GM19468 (cell line): ENCODE measurements around the gene CTXND2.
A peak's percentile ranks its signal among the peaks of the same experiment; 100 is the strongest.
"Not testable (repeated sequence)": the region's sequence is repeated elsewhere in the genome, so short reads cannot be mapped to it uniquely, and the experiment has no call there.

Experiments used
- ATAC-seq: cut with Tn5 transposase; IDR thresholded peaks from one replicate; pipeline ENCODE4 v1.9.1; 2021; ENCODE audit warnings: mild to moderate bottlenecking, moderate library complexity, moderate number of reproducible peaks; ENCODE audit not compliant: unreplicated experiment; ENCODE audit errors: extremely low read depth

The CTXND2 gene

DNA sequence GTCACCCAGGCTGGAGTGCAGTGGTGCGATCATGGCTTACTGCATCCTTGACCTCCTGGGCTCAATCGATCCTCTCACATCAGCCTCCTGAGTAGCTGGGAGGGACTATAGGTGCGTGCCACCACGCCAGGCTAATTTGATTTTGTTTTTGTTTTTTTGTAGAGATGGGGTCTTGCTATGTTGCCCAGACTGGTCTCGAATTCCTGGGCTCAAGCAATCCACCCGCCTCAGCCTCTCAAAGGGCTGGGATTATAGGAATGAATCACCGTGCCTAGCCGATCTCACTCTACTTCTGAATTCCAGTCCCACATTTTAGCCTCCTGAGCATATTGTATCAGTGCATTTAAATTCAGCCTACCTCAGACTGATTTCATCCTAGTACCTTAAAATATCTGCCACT lies 1.8 kb downstream of the CTXND2 start:
- ATAC-seq: no peak

DNA sequence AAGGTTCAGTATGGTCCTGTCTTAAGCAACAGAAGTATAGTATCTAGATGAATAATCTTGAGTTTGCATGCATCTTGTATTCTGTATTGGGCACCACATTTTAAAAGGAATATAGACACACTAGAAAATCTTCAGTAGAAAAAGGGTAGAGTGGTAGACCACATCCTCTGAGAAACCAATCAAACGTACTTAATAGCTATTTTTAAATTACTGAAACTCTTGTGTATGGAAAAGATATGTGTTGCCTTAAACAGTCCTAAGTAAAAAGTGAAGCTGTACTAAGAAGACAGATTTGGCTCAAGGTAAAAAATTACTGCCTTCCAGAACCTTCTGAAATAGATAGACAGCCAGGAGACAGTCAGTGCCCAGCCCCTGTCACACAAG lies 3.1 kb downstream of the CTXND2 start:
- ATAC-seq: peak; percentile 52

DNA sequence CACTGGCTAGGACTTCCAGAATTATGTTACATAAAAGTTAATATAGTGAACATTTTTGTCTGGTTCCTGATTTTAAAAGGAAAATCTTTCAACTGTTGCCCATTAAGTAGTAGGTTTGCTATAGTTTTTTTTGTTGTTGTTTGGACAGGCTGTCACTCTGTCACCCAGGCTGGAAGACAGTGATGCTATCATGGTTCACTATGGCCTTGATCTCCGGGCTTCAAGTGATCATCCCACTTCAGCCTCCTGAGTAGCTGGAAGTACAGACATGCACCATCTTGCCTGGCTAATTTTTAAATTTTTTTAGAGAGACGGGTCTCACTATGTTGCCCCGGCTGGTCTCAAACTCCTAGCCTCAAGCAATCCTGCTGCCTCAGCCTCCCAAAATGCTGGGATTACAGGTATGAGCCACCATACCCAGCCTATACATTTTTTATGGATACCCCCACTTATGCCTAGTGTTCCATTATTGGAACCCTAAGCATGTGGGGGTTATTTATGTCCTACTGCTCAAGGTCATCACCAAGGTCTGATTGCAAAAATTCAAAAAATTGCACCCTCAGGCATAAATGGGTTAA lies 6.5 kb downstream of the CTXND2 start:
- no peak for ATAC-seq

DNA sequence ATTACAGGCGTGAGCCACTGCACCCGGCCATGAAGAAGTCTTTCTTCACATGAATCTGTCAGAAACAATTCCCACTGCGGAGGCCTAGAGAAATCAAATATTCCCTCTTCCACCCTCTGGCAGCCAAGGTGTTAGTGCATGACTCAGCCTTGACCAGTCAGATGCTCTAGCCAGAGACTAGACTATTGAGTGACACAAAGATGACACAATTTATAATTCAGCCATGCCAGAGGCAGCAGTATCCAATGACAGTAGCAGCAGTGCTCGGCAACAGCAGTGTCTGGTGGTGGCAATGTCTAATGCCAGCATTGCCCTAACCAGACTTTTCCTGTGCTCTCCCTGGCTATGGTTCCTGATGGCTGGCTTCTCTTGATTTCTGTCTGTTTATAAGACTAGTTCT lies 8.7 kb downstream of the CTXND2 start:
- ATAC-seq: no peak

DNA sequence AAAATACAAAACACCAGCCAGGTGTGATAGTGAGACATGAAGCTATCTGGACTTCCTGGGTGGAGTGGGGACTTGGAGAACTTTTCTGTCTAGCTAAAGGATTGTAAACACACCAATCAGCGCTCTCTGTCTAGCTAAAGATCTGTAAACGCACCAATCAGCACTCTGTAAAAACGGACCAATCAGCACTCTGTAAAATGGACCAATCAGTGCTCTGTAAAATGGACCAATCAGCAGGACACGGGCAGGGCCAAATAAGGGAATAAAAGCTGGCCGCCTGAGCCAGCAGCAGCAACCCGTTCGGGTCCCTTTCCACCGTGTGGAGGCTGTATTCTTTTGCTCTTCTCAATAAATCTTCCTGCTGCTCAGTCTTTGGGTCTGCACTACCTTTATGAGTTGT lies 12.9 kb downstream of the CTXND2 start:
- not testable (repeated sequence) for ATAC-seq

DNA sequence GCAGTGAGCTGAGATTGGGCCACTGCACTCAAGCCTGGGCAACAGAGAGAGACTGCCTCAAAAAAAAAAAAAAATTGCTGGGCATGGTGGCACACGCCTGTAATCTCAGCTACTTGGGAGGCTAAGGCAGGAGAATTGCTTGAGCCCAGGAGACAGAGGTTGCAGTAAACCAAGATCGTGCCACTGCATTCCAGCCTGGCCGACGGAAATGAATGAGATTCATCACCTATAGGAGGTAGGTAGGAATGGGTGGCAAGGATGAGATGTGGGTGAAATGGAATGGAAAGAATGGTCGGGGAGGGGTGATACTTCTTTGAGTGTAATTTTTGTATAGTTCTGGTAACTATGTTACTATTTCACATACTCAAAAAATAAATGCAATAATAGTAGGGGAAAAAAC lies 15.4 kb downstream of the CTXND2 start:
- no peak for ATAC-seq

DNA sequence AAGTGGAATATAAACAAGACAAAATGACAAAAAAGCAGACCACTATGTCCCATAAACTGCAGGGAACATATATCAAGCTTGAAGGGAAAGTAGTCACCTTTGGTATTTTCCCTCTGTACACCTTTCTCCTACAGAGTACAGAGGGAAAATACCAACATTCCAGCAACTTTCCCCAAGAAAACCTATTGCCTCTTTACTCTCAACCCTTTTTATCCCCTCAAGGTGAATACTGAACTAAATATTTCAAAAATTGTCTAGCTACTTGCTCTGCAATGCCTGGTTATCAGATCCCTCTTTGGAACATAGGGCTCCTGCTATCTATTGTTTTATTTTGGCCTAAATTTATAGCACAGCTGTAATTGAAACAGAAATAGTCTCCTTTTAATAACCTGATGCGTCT lies 15.8 kb downstream of the CTXND2 start:
- ATAC-seq: no peak

DNA sequence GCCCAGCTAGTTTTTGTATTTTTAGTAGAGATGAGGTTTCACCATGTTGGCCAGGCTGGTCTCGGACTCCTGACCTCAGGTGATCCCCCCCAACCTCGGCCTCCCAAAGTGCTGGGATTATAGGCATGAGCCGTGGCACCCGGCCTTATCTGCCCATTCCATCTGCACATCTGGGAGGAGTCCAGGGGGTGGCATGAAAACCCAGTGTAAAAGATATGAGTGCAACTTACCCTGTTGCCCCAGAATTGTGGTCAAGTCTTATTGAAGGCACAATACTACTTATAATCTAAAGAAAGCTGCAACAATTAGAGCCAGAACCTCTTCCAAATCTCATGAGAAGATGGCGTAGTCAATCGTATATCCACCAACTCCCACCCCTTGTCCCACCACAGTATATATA lies 18.4 kb downstream of the CTXND2 start:
- ATAC-seq: no peak

DNA sequence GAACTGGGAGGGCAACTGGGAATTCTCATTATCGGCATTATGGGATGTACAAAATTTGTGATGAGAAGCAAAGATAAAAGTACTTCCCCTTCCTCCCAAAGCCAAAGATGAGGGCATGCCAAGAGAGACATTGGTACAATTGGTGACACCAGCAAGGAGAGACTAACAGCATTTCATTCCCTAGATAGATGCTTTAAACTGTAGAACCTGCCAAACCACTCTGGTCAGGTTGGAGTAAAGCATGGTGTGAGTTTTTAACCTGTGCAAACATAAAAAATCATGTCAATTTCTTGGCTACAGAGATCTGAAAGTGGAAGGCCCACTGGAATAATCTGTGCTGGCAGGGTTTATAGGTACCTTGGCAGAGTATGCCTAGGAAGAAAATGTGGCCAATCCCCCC lies 19.4 kb downstream of the CTXND2 start:
- no peak for ATAC-seq

DNA sequence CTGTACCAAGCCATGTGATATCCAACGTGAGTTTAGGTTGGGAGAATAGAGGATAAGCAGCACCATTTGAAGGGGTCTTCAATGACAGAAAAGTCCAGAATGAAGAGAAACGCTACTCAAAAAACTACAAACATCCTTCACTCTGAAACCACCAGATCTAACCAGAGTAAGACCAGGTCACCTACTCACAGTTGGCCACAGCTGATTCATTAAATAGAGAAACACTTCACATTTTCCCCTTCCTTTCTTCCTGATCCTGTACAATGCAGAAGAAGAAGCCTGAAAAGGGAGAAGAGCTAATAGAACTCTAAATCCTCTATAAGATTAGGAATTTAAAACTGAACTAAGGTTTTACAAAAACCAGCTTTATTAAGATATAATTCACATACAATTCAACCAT lies 19.9 kb downstream of the CTXND2 start:
- no peak for ATAC-seq

DNA sequence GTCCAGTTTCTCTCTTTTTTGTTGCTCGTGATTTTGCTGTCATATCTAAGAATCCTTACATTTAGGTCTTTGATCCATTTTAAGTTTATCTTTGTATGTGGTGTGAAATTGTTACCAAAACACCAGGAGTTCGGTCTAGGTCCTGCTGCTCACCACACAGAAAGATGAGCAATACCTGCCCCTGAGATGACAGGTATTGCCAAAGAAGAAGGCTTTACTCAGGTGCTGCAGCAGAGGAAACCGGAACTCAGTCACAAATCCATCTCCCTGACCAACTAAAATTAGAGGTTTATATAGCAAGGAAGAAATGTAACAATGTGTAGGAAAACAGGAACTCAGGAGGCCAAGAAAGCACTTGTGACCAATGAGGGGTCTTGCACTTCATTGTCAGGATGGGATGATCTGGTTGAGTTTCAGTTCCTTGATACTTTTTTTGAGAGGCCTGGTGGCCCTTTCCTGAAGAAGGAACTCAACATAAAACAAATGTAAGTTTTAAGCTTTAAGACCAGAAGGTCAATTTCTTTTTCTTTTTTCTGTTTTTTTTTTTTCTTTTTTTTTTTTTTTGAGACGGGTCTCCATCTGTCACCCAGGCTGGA lies 22.7 kb downstream of the CTXND2 start:
- no peak for ATAC-seq

DNA sequence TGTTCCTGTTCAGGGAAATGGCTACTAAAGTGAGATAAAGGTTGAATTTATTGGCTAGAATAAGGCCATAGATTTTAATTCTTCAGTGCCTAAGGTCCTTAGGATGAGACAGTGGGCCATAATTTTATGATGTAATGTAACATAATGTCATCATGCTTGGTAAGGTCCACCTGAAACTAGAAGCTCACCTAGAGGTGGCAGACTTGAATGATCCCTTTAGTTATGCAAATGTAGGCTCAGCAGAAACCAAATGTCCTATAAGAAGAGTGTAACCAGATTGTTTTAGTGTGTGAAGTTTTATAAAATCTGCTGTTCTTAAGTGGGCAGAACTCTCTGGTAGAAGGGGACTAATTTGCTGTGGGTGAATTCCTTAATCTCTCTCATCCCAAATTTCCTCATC lies 25.7 kb downstream of the CTXND2 start:
- ATAC-seq: no peak

DNA sequence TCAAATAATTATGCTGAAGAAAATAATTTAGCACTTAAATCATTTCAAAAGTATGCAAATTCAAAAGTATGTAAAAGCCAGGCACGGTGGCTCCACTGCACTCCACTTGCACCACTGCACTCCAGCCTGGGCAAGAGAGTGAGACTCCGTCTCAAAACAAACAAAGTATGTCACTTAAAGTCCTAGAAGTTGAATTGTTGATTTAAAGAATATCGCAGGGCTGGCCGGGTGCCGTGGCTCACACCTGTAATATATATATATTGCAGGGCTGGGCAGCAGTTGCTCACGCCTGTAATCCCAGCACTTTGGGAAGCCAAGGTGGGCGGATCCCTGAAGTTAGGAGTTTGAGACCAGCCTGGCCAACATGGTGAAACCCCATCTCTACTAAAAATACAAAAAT lies 30.5 kb downstream of the CTXND2 start:
- ATAC-seq: no peak

DNA sequence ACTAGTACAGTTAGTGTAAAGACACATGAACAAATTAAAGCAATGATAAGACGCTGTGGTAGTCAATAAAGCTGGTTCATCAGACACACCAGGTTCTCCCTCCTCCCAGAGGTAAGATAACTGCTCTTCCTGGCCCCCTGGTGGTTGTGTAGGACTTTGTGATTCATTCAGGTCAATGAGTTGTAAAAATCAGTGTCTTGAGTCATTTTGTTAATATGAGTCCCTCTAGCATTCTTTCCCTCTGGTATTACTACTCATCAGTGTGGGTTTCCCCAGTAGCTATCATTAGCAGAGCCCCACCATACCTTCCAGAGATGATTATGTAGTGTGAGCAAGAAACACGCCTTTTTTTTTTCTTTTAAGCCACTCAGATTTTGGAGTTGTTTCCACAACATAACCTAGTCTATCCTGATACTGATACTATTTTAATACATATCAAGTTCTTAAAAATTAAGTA lies 35.6 kb downstream of the CTXND2 start:
- ATAC-seq: no peak

DNA sequence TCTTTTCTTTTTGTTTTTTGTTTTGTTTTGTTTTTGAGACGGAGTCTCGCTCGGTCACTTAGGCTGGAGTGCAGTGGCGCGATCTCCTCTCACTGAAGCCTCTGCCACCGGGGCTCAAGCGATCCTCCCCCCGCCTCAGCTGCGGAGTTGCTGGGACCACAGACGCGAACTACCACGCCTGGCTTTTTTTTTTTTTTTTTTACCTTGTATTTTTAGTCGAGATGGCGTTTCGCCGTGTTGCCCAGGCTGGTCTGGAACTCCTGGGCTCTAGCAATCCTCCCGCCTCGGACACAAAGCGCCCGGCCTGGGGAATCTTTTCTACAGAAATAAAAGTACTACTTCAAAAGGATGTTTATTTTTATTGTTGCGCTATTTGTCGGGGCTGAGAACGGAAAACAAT lies 38.1 kb downstream of the CTXND2 start:
- ATAC-seq: no peak

DNA sequence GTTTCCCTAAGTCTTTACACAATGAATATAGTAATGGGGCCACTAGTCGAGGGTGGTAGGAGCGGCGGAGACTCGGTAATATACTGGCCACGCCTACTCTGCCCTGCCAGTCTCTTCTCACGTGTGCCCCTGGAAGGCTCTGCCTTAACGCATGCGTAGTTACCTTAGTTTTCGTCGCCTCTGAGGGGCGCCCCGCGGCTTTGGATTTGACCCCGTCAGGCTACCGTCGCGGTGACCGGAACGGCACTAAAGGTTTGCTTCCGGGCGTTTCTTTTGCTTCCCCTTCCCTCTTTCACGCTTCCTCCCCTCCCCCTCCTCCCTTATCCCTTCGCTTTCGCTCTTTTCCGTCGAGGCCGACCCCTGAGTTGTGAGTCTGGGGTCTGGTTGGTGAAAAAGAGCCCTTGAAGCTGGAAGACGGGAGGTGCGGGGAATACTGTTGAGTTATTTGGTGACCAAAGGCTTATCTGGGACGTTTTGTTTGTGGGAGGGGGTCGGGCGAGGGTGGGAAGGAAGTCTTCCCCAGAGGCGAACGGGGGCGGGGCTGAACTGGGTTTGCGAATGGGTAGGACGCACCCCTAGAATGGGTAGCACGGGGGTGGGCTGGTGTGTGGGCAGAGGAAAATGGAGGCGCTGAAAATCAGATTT lies 39.3 kb downstream of the CTXND2 start, which contains the start of gene SETDB1:
Gene SETDB1 (plus strand): TSS at position 267 of the 645 bp plus-strand sequence. CDS start 1,352 bp downstream, outside the sequence.
- ATAC-seq: peak; percentile 65

DNA sequence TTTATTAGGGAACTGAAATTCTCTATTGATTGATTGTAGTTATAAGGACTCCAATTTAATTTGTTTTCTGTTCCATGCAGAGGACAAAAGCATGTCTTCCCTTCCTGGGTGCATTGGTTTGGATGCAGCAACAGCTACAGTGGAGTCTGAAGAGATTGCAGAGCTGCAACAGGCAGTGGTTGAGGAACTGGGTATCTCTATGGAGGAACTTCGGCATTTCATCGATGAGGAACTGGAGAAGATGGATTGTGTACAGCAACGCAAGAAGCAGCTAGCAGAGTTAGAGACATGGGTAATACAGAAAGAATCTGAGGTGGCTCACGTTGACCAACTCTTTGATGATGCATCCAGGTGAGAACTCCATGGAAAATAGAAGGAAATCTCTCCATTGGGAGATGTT lies 40.7 kb downstream of the CTXND2 start:
- ATAC-seq: no peak

DNA sequence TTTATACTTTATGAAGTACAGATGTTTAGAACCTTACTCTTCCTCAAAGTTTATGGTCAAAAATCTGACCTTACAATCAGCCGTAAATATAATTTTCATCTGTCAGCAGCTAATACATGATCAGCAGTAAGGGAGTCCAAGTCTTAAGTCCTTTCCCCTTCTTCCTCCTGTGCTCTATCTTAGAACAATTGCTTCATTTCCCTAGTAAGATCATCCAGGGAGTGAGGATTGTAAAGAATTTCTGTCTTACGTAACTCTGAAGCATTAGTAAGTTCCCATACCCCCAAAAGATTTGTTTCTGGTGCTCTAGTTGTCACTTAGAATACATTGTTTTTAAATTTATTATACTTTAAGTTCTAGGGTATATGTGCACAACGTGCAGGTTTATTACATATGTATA lies 41.4 kb downstream of the CTXND2 start:
- ATAC-seq: no peak

DNA sequence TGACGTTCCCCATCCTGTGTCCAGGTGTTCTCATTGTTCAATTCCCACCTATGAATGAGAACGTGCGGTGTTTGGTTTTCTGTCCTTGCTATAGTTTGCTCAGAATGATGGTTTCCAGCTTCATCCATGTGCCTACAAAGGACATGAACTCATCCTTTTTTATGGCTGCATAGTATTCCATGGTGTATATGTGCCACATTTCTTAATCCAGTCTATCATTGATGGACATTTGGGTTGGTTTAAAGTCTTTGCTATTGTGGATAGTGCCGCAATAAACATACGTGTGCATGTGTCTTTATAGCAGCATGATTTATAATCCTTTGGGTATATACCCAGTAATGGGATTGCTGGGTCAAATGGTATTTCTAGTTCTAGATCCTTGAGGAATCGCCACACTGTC lies 41.8 kb downstream of the CTXND2 start:
- ATAC-seq: not testable (repeated sequence)

DNA sequence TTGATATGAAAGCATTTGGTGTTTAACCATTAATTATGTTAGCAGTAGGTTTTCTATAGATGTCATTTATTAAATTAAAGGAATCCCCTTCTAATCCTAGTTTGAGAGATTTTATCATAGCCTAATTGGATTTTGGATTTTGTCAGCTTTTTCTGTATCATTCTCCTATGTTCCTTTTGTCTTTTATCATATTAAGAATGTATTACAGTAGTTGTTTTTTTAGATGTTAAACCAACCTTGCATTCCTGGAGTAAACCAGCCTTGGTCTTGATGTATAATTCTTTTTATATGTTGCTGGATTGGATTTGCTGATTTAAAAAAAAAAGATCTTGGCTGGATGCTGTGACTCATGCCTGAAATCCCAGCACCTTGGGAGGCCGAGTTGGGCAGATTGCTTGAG lies 44.8 kb downstream of the CTXND2 start:
- no peak for ATAC-seq

DNA sequence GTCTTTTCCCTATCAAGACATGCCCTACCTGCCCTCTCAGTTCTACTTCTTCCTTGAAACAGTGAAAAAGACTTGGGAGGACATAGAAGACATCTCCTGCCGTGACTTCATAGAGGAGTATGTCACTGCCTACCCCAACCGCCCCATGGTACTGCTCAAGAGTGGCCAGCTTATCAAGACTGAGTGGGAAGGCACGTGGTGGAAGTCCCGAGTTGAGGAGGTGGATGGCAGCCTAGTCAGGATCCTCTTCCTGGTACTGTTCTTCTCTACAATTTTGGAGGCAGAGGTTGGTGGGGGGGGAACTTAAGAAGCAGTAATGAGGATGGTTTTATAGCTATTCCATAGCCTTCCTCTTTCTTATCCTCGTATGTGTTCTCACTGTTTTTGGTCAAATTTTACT lies 57.9 kb downstream of the CTXND2 start:
- no peak for ATAC-seq

DNA sequence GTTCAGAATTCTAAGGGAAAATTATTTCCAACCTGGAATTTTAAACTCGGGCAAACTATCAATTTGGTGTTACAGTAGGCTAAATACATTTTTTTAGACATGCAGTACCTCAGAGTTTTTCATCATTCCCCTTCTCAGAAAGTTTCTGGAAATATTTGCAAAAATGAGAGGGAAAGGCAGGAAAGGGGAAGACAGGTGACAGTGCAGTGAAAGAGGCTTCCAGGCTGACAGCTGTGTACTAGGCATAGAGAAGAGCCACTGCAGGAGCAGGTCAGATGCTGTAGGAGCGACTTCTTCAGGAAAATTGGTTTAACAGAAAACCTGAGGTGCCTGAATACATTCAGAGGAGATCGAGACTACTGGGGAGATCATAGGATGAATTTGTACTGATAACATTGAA lies 67.8 kb downstream of the CTXND2 start:
- no peak for ATAC-seq
